ENCODE measurements around the gene CD79A.

GRCh38 chr19:41851456-41851855 is 25.6 kb upstream of the CD79A start:
- TF ChIP-seq POLR2AphosphoS5 (IDR thresholded peaks at IDR 0.05; ENCODE audit: insufficient read depth, low read depth, low read length): no peak
- no peak for TF ChIP-seq CTCF (IDR thresholded peaks at IDR 0.05; ENCODE audit: extremely low read depth in 1 of 2, insufficient read depth in 1 of 2, low read depth in 1 of 2, low read length in 2 of 2)
- TF ChIP-seq MAX (IDR thresholded peaks at IDR 0.05; ENCODE audit: insufficient read depth, insufficient read length): no peak
- no peak for TF ChIP-seq EZH2 (IDR thresholded peaks at IDR 0.05; ENCODE audit: borderline replicate concordance, low read depth, low read length, severe bottlenecking)
- no peak for TF ChIP-seq POLR2A (IDR thresholded peaks at IDR 0.05; ENCODE audit: low read depth, low read length)
- TF ChIP-seq MYC (IDR thresholded peaks at IDR 0.05; ENCODE audit: low read depth, low read length): no peak
